Activated CD8-positive, alpha-beta memory T cell treated with anti-CD3 and anti-CD28 coated beads, Interleukin-2, amount 10 ng/mL, durations not matched to agents 7 days and 5 days (primary cell): ENCODE measurements around the gene CLK3. TPM values are rescaled to one million over a fixed set of nuclear protein-coding genes. Genes with fewer than 3 reads are reported as not detected.

Experiments used
- ATAC-seq: fragments of 150-1000 bp; cut with Tn5 transposase; one replicate; pipeline ENCODE4 v1.10.0; 2021; ENCODE audit warnings: moderate library complexity
- CTCF ChIA-PET: fragments of 350-600 bp; sonication (Branson Sonifier 250); formaldehyde crosslinking; loops from one replicate; lab custom pipeline; 2021; ENCODE audit warnings: antibody characterized with exemption; lab: Charles Lee
- DNase-seq: peaks from one replicate; pipeline ENCODE4 v3.0.0-alpha.2; 2020
- H3K27ac Mint-ChIP-seq: one replicate; pipeline ENCODE4 v1.8.0; 2021; ENCODE audit warnings: mild to moderate bottlenecking, mixed read lengths
- H3K27me3 Mint-ChIP-seq: one replicate; pipeline ENCODE4 v1.8.0; 2021; ENCODE audit warnings: mixed read lengths
- H3K36me3 Mint-ChIP-seq: one replicate; pipeline ENCODE4 v1.8.0; 2021; ENCODE audit warnings: mild to moderate bottlenecking, mixed read lengths
- H3K4me1 Mint-ChIP-seq: one replicate; pipeline ENCODE4 v1.8.0; 2021; ENCODE audit warnings: mixed read lengths
- H3K4me3 Mint-ChIP-seq: one replicate; pipeline ENCODE4 v1.8.0; 2021; ENCODE audit warnings: mild to moderate bottlenecking, moderate library complexity, mixed read lengths
- H3K9me3 Mint-ChIP-seq: one replicate; pipeline ENCODE4 v1.8.0; 2022; ENCODE audit warnings: low read depth, mixed read lengths
- total RNA-seq, 2 experiments: library from RNA; stranded (reverse); gene quantifications; one replicate each; pipeline ENCODE4 v1.2.3, GENCODE V29; 2021

Gene CLK3
- total RNA-seq, 2 experiments from 2014 or later = 120 to 140 TPM

GRCh38 chr15:74608786-74609185 is 6.8 kb upstream of the CLK3 start:
- H3K9me3 Mint-ChIP-seq = no peaks in the 10 kb centered on the region
- no peak for DNase-seq
- no peak overlapping the region for H3K27ac Mint-ChIP-seq
- no peaks in the 10 kb centered on the region for H3K36me3 Mint-ChIP-seq
- H3K27me3 Mint-ChIP-seq = no peaks in the 10 kb centered on the region
- H3K4me3 Mint-ChIP-seq = no peak overlapping the region
- no peaks in the 10 kb centered on the region for H3K4me1 Mint-ChIP-seq
- CTCF ChIA-PET = interaction anchor here (1.1 to 2.0 kb wide), 4 partner anchors 8 to 226 kb away, joined by 3 to 7 read pairs (median 3); no protein-coding TSS in a partner anchor
- no peak for ATAC-seq

- no peaks in the 10 kb centered on the region for H3K9me3 Mint-ChIP-seq
- no peak overlapping the region for H3K4me3 Mint-ChIP-seq
- H3K4me1 Mint-ChIP-seq = peaks cover 2% of the 10 kb centered on the region
- CTCF ChIA-PET = interaction anchor here (1.3 kb wide), 2 partner anchors 9 to 12 kb away, joined by 3 read pairs; no protein-coding TSS in a partner anchor
- H3K36me3 Mint-ChIP-seq = no peaks in the 10 kb centered on the region
- DNase-seq (no peak), ATAC-seq (no peak)
- H3K27me3 Mint-ChIP-seq = no peaks in the 10 kb centered on the region
- no peak overlapping the region for H3K27ac Mint-ChIP-seq
Measured at GRCh38 chr15:74609938-74610301, 5.7 kb upstream of the CLK3 start.

GRCh38 chr15:74610302-74610951 is 5.2 kb upstream of the CLK3 start:
- no peak overlapping the region for H3K27ac Mint-ChIP-seq
- no peak for DNase-seq
- CTCF ChIA-PET = interaction anchor here (1.3 to 2.2 kb wide), 3 partner anchors 9 to 228 kb away, joined by 3 to 5 read pairs (median 3); no protein-coding TSS in a partner anchor
- H3K36me3 Mint-ChIP-seq = no peaks in the 10 kb centered on the region
- H3K27me3 Mint-ChIP-seq = no peaks in the 10 kb centered on the region
- no peak overlapping the region for H3K4me3 Mint-ChIP-seq
- ATAC-seq = no peak
- peaks cover 2% of the 10 kb centered on the region for H3K4me1 Mint-ChIP-seq
- H3K9me3 Mint-ChIP-seq = no peaks in the 10 kb centered on the region

- H3K27ac Mint-ChIP-seq = no peak overlapping the region
- H3K9me3 Mint-ChIP-seq = no peaks in the 10 kb centered on the region
- H3K36me3 Mint-ChIP-seq = peaks cover 1% of the 10 kb centered on the region
- ATAC-seq = no peak
- peaks cover 2% of the 10 kb centered on the region for H3K4me1 Mint-ChIP-seq
- no peaks in the 10 kb centered on the region for H3K27me3 Mint-ChIP-seq
- no peak overlapping the region for H3K4me3 Mint-ChIP-seq
- CTCF ChIA-PET = interaction anchor here (1.3 to 2.2 kb wide), 2 partner anchors 8 to 229 kb away, joined by 3 to 5 read pairs; no protein-coding TSS in a partner anchor
- DNase-seq = no peak
Measured at GRCh38 chr15:74611341-74611740, 4.3 kb upstream of the CLK3 start.

- no peaks in the 10 kb centered on the region for H3K27me3 Mint-ChIP-seq
- CTCF ChIA-PET = interaction anchor here (2.2 to 3.0 kb wide), 3 partner anchors 14 to 230 kb away, joined by 5 to 12 read pairs (median 11); partner anchors contain the start of gene ARID3B
- H3K27ac Mint-ChIP-seq = no peak overlapping the region
- peaks cover 6% of the 10 kb centered on the region for H3K36me3 Mint-ChIP-seq
- ATAC-seq (no peak), DNase-seq (no peak)
- H3K9me3 Mint-ChIP-seq = no peaks in the 10 kb centered on the region
- peaks cover 7% of the 10 kb centered on the region for H3K4me1 Mint-ChIP-seq
- no peak overlapping the region for H3K4me3 Mint-ChIP-seq
Measured at GRCh38 chr15:74611834-74612233, 3.8 kb upstream of the CLK3 start.

- DNase-seq (no peak), ATAC-seq (no peak)
- Mint-ChIP-seq H3K4me1 (peaks cover 15% of the 10 kb centered on the region), H3K27me3 (no peaks in the 10 kb centered on the region), H3K9me3 (no peaks in the 10 kb centered on the region), H3K4me3 (no peak overlapping the region), H3K27ac (no peak overlapping the region), H3K36me3 (peaks cover 13% of the 10 kb centered on the region)
- CTCF ChIA-PET = interaction anchor here (0.7 to 13.1 kb wide), 6 partner anchors 15 to 244 kb away, joined by 3 to 172 read pairs (median 12); partner anchors contain the start of gene ARID3B
Measured at GRCh38 chr15:74612677-74613076, 3.0 kb upstream of the CLK3 start.

GRCh38 chr15:74613089-74613952 is 2.3 kb upstream of the CLK3 start:
- Mint-ChIP-seq H3K36me3 (peaks cover 15% of the 10 kb centered on the region), H3K9me3 (no peaks in the 10 kb centered on the region), H3K4me3 (no peak overlapping the region), H3K27ac (peak overlapping the region; percentile 48), H3K4me1 (peaks cover 22% of the 10 kb centered on the region), H3K27me3 (no peaks in the 10 kb centered on the region)
- DNase-seq (no peak), ATAC-seq (no peak)
- CTCF ChIA-PET = interaction anchor here (0.7 to 13.1 kb wide), 9 partner anchors 10 to 245 kb away, joined by 3 to 172 read pairs (median 6); partner anchors contain the start of genes ARID3B and UBL7

GRCh38 chr15:74613953-74614743 is 1.5 kb upstream of the CLK3 start:
- Mint-ChIP-seq H3K9me3 (no peaks in the 10 kb centered on the region), H3K4me3 (peak overlapping the region; percentile 55), H3K36me3 (peaks cover 15% of the 10 kb centered on the region), H3K27ac (peak overlapping the region; percentile 46), H3K4me1 (peaks cover 27% of the 10 kb centered on the region), H3K27me3 (no peaks in the 10 kb centered on the region)
- ATAC-seq = no peak
- CTCF ChIA-PET = interaction anchor here (0.8 to 13.1 kb wide), 11 partner anchors 9 to 240 kb away, joined by 3 to 172 read pairs (median 5); partner anchors contain the start of genes ARID3B and UBL7
- DNase-seq = no peak

- peak; percentile 91 for DNase-seq
- Mint-ChIP-seq H3K9me3 (no peaks in the 10 kb centered on the region), H3K4me3 (peak overlapping the region; percentile 92), H3K4me1 (peaks cover 32% of the 10 kb centered on the region), H3K27me3 (no peaks in the 10 kb centered on the region), H3K27ac (peak overlapping the region; percentile 97), H3K36me3 (peaks cover 20% of the 10 kb centered on the region)
- CTCF ChIA-PET = interaction anchor here (0.8 to 13.1 kb wide), 13 partner anchors 8 to 241 kb away, joined by 3 to 172 read pairs (median 5); partner anchors contain the start of gene ARID3B
- ATAC-seq = peak; percentile 63
Measured at GRCh38 chr15:74614744-74615507, 710 bp upstream of the CLK3 start.

- Mint-ChIP-seq H3K27ac (peak overlapping the region; percentile 97), H3K9me3 (no peaks in the 10 kb centered on the region), H3K4me3 (peak overlapping the region; percentile 92), H3K4me1 (peaks cover 43% of the 10 kb centered on the region), H3K27me3 (no peaks in the 10 kb centered on the region), H3K36me3 (peaks cover 33% of the 10 kb centered on the region)
- CTCF ChIA-PET = interaction anchor here (0.6 to 13.1 kb wide), 12 partner anchors 8 to 334 kb away, joined by 3 to 172 read pairs (median 4); partner anchors contain the start of genes ARID3B and UBL7
- peak; percentile 79 for DNase-seq
- ATAC-seq = no peak
Measured at GRCh38 chr15:74616366-74616939, 817 bp downstream of the CLK3 start.

- CTCF ChIA-PET = interaction anchor here (0.6 to 13.1 kb wide), 14 partner anchors 8 to 333 kb away, joined by 3 to 172 read pairs (median 4); partner anchors contain the start of gene UBL7
- Mint-ChIP-seq H3K9me3 (no peaks in the 10 kb centered on the region), H3K27me3 (no peaks in the 10 kb centered on the region), H3K4me3 (peak overlapping the region; percentile 92), H3K27ac (peak overlapping the region; percentile 97), H3K36me3 (peaks cover 38% of the 10 kb centered on the region), H3K4me1 (peaks cover 43% of the 10 kb centered on the region)
- ATAC-seq = no peak
- no peak for DNase-seq
Measured at GRCh38 chr15:74616996-74617395, 1.4 kb downstream of the CLK3 start.
